PC-3 (cell line): ENCODE measurements around the gene SMR3B. TPM values are rescaled to one million over a fixed set of nuclear protein-coding genes. Genes with fewer than 3 reads are reported as not detected.

Experiments
- ATAC-seq: fragments of 200-7000 bp; cut with Tn5 transposase; 2 replicates; pipeline ENCODE4 v1.9.1; 2020; ENCODE audit warnings: mild to moderate bottlenecking, moderate library complexity
- BruUV-seq: library from RNA; stranded (reverse); fragments of 400-500 nt; replicated peaks from 2 replicates; lab custom pipeline; 2021; lab: Mats Ljungman, UMichigan
- CTCF ChIA-PET: fragments of 300-600 bp; sonication (Branson Sonifier 250); formaldehyde crosslinking; loops from one replicate; lab custom pipeline; 2022; ENCODE audit warnings: antibody characterized with exemption; lab: Charles Lee
- POLR2A ChIA-PET: fragments of 300-600 bp; sonication (Branson Sonifier 250); formaldehyde crosslinking; loops from one replicate; lab custom pipeline; 2022; ENCODE audit warnings: antibody characterized with exemption; ENCODE audit not compliant: unreplicated experiment; lab: Charles Lee
- DNase-seq: peaks from one replicate; pipeline ENCODE4 v3.0.0-alpha.2; 2015
- H2AFZ ChIP-seq: fragments of 300-600 bp; sonication (generic); 2 replicates; pipeline ENCODE4 v1.6.0; 2016; ENCODE audit warnings: antibody characterized with exemption, low read length
- H3F3A ChIP-seq: fragments of 300-600 bp; sonication (generic); one replicate; pipeline ENCODE4 v1.6.0; 2017; ENCODE audit warnings: antibody characterized with exemption, low read length, control low read depth, mild to moderate bottlenecking; ENCODE audit not compliant: unreplicated experiment
- H3K27ac ChIP-seq: fragments of 300-600 bp; sonication (generic); 2 replicates; pipeline ENCODE4 v1.5.1; 2016; ENCODE audit warnings: mild to moderate bottlenecking, low read length
- H3K27me3 ChIP-seq: fragments of 300-600 bp; sonication (generic); 2 replicates; pipeline ENCODE4 v1.6.1; 2016; ENCODE audit warnings: low read length, mixed read lengths
- H3K36me3 ChIP-seq: fragments of 300-600 bp; sonication (generic); 2 replicates; pipeline ENCODE4 v1.6.1; 2016; ENCODE audit warnings: low read depth, mixed run types, low read length, mixed read lengths
- H3K4me1 ChIP-seq: fragments of 300-600 bp; sonication (generic); 2 replicates; pipeline ENCODE4 v1.5.1; 2016; ENCODE audit warnings: low read length; ENCODE audit not compliant: insufficient read depth
- H3K4me2 ChIP-seq: fragments of 300-600 bp; sonication (generic); 2 replicates; pipeline ENCODE4 v1.6.0; 2016; ENCODE audit warnings: low read length
- H3K4me3 ChIP-seq: fragments of 300-600 bp; sonication (generic); 2 replicates; pipeline ENCODE4 v1.5.1; 2016; ENCODE audit warnings: mild to moderate bottlenecking, low read length, mixed read lengths
- H3K79me2 ChIP-seq: fragments of 300-600 bp; sonication (generic); 2 replicates; pipeline ENCODE4 v1.6.1; 2017; ENCODE audit warnings: low read length, mixed read lengths
- H3K9ac ChIP-seq: fragments of 300-600 bp; sonication (generic); 2 replicates; pipeline ENCODE4 v1.6.0; 2016; ENCODE audit warnings: mild to moderate bottlenecking, low read length
- H3K9me2 ChIP-seq: fragments of 300-600 bp; sonication (generic); replicated peaks from 2 replicates; pipeline ENCODE4 v1.6.1; 2016; ENCODE audit warnings: mixed run types, low read length, mixed read lengths
- H3K9me3 ChIP-seq: fragments of 300-600 bp; sonication (generic); 2 replicates; pipeline ENCODE4 v1.6.1; 2016; ENCODE audit warnings: low read length, mixed read lengths
- H4K20me1 ChIP-seq: fragments of 300-600 bp; sonication (generic); 2 replicates; pipeline ENCODE4 v1.6.1; 2016; ENCODE audit warnings: low read length, mixed read lengths
- EZH2 ChIP-seq: fragments of 300-600 bp; sonication (generic); IDR thresholded peaks from one replicate; pipeline ENCODE4 v1.6.1; 2017; ENCODE audit warnings: antibody characterized with exemption, mild to moderate bottlenecking, low read length; ENCODE audit not compliant: unreplicated experiment
- EZH2phosphoT487 ChIP-seq: fragments of 300-600 bp; sonication (generic); IDR thresholded peaks from 2 replicates; pipeline ENCODE4 v1.6.1; 2018; ENCODE audit warnings: mild to moderate bottlenecking, antibody characterized with exemption, low read length, borderline replicate concordance
- intact Hi-C: fragments of 100-400 bp; cut with micrococcal nuclease; formaldehyde crosslinking; loops from 2 replicates; pipeline ENCODE4 v1.9.0; 2023
- total RNA-seq: library from RNA; depleted of rRNA; stranded (reverse); fragments of >200 nt; gene quantifications from 2 replicates; pipeline ENCODE4 v1.2.3, GENCODE V29; 2014
- TF ChIP-seq, protein P1 (sequence below): fragments of 300-600 bp; sonication (generic); conservative IDR thresholded peaks from 2 replicates; pipeline ENCODE4 v1.5.1; 2017; ENCODE audit warnings: antibody characterized with exemption, low read depth, mild to moderate bottlenecking, low read length

Gene SMR3B
- total RNA-seq, 1 experiment from 2014 or later, result not detected

DNA sequence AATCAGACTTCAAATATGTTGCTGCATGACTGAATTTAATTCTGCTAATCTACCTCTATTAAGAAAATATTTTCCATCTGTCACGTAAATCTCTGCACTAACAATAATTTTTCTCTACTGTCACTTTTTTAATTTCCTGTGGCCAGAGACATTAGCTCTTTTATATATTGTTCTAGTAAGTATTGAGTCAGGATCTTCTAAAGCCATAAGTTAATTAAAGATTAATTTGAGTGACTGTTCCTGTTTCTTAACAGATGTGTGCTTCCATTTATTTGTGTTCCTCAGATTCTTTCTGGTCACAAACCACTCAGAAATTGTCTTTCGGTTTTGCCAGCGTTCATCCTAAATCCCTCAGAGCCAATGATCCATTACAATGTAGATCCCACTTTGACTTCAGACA lies 2.4 kb upstream of the SMR3B start:
- BruUV-seq, result no TSS peak
- ChIA-PET CTCF (no interaction called here), POLR2A (no interaction called here)
- no peak overlapping the region for H2AFZ ChIP-seq
- H3K9me2 ChIP-seq, result no peaks in the 10 kb centered on the region
- no peak for DNase-seq
- intact Hi-C loops, result no loop called here
- TF ChIP-seq EZH2 (no peak), EZH2phosphoT487 (no peak)
- TF ChIP-seq, protein P1, sequence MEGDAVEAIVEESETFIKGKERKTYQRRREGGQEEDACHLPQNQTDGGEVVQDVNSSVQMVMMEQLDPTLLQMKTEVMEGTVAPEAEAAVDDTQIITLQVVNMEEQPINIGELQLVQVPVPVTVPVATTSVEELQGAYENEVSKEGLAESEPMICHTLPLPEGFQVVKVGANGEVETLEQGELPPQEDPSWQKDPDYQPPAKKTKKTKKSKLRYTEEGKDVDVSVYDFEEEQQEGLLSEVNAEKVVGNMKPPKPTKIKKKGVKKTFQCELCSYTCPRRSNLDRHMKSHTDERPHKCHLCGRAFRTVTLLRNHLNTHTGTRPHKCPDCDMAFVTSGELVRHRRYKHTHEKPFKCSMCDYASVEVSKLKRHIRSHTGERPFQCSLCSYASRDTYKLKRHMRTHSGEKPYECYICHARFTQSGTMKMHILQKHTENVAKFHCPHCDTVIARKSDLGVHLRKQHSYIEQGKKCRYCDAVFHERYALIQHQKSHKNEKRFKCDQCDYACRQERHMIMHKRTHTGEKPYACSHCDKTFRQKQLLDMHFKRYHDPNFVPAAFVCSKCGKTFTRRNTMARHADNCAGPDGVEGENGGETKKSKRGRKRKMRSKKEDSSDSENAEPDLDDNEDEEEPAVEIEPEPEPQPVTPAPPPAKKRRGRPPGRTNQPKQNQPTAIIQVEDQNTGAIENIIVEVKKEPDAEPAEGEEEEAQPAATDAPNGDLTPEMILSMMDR, result no peak
- H3K4me3 ChIP-seq, result no peak overlapping the region
- no peaks in the 10 kb centered on the region for H3K36me3 ChIP-seq
- no peaks in the 10 kb centered on the region for H3K4me1 ChIP-seq
- no peaks in the 10 kb centered on the region for H4K20me1 ChIP-seq
- H3K27ac ChIP-seq, result no peak overlapping the region
- H3K79me2 ChIP-seq, result no peaks in the 10 kb centered on the region
- H3F3A ChIP-seq, result no peaks in the 10 kb centered on the region
- no peak for ATAC-seq
- H3K27me3 ChIP-seq, result peaks cover 4% of the 10 kb centered on the region
- no peak overlapping the region for H3K4me2 ChIP-seq
- no peak overlapping the region for H3K9ac ChIP-seq
- H3K9me3 ChIP-seq, result no peaks in the 10 kb centered on the region

DNA sequence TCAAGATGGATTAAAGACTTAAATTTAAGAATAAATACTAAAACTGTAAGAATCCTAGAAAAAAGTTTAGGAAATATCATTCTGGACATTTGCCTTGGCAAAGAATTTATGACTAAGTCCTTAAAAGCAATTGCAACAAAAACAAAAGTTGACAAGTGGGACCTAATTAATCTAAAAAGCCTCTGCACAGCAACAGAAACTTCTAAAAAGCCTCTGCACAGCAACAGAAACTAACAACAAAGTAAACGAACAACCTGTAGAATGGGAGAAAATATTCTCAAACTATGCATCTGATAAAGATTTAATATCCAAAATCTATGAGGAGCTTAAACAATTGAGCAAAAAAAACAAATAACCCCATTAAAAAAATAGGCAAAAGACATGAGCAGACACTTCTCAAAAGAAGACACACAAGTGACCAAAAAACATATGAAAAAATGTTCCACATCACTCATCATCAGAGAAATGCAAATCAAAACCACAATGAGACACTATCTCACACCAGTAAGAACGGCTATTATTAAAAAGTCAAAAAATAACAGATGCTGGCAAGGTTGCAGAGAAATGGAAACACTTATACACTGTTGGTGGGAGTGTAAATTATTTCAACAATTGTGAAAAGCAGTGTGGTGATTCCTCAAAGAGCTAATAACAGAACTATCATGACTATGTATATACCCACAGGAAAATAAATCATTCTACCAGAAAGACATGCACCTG lies 9.3 kb downstream of the SMR3B start:
- H3F3A ChIP-seq, result no peaks in the 10 kb centered on the region
- BruUV-seq, result no TSS peak
- H4K20me1 ChIP-seq, result no peaks in the 10 kb centered on the region
- ChIA-PET POLR2A (no interaction called here), CTCF (no interaction called here)
- H2AFZ ChIP-seq, result no peak overlapping the region
- no peaks in the 10 kb centered on the region for H3K36me3 ChIP-seq
- no peak for ATAC-seq
- H3K9me2 ChIP-seq, result no peaks in the 10 kb centered on the region
- TF ChIP-seq EZH2phosphoT487 (no peak), EZH2 (no peak)
- TF ChIP-seq, protein P1, result no peak
- no peak overlapping the region for H3K9ac ChIP-seq
- no peaks in the 10 kb centered on the region for H3K9me3 ChIP-seq
- intact Hi-C loops, result no loop called here
- no peaks in the 10 kb centered on the region for H3K79me2 ChIP-seq
- no peaks in the 10 kb centered on the region for H3K4me1 ChIP-seq
- DNase-seq, result no peak
- no peak overlapping the region for H3K27ac ChIP-seq
- peaks cover 7% of the 10 kb centered on the region; the same call in 1 of the 2 replicates for H3K27me3 ChIP-seq
- H3K4me2 ChIP-seq, result no peak overlapping the region
- no peak overlapping the region for H3K4me3 ChIP-seq

DNA sequence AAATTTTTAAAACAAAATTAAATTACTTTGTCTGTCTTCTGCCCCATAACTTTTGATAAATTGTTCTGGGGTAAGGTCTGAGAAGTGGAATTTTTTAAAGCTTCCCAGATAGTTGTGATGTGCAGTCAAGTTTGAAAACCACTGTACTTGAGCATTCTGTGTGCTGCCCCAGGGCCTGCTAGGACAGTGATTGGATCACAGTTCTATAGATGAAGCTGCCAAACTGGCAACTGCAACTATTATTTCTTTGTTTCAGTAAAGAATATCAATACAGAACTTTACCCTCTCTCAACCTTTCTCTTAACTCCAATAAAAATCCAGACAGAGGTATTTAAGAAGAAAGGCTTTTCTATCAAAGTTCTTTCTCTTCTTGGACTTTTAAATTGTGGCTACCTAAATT lies 14.6 kb downstream of the SMR3B start, which contains the start of gene OPRPN:
Gene OPRPN, plus strand, starts transcription at position 361 of the 400 bp plus-strand sequence. CDS start 1,346 bp downstream, outside the sequence.
- Histone ChIP-seq H3K27me3 (0 out of 2 replicates have a peak, but pooled peaks cover 4% of the 10 kb centered on the region), H3K9me2 (no peaks in the 10 kb centered on the region), H3K36me3 (no peaks in the 10 kb centered on the region), H3K4me2 (no peak within 1 kb of the TSS), H3F3A (no peaks in the 10 kb centered on the region), H3K27ac (no peak within 1 kb of the TSS), H3K4me1 (no peaks in the 10 kb centered on the region), H3K9me3 (no peaks in the 10 kb centered on the region), H3K9ac (no peak within 1 kb of the TSS), H3K4me3 (no peak within 1 kb of the TSS), H4K20me1 (no peaks in the 10 kb centered on the region), H3K79me2 (no peaks in the 10 kb centered on the region), H2AFZ (no peak within 1 kb of the TSS)
- no peak for DNase-seq
- CTCF ChIA-PET, result no interaction called here
- POLR2A ChIA-PET, result no interaction called here
- ATAC-seq, result no peak
- intact Hi-C loops, result no loop called here
- TF ChIP-seq, protein P1, result no peak
- TF ChIP-seq EZH2phosphoT487 (no peak), EZH2 (no peak)
- no TSS peak for BruUV-seq
